Ishikawa (cell line): Measurements from ENCODE around the gene S100A10.

Experiments used
- CEBPB ChIP-seq: IDR thresholded peaks from 2 replicates; pipeline ENCODE4 v1.6.1; 2012
- EP300 ChIP-seq: IDR thresholded peaks from 2 replicates; pipeline ENCODE4 v1.6.1; 2012; ENCODE audit warnings: borderline replicate concordance
- FOXM1 ChIP-seq: IDR thresholded peaks from 2 replicates; pipeline ENCODE4 v1.6.1; 2012; ENCODE audit warnings: low read depth, borderline replicate concordance
- MAX ChIP-seq: IDR thresholded peaks from 2 replicates; pipeline ENCODE4 v1.6.1; 2012
- NFIC ChIP-seq: IDR thresholded peaks from 2 replicates; pipeline ENCODE4 v1.6.1; 2012
- RAD21 ChIP-seq: IDR thresholded peaks from 2 replicates; pipeline ENCODE4 v1.6.1; 2012; ENCODE audit warnings: low read depth
- REST ChIP-seq: IDR thresholded peaks from 2 replicates; pipeline ENCODE4 v1.6.1; 2012; ENCODE audit warnings: low read depth, mild to moderate bottlenecking
- TCF12 ChIP-seq: IDR thresholded peaks from 2 replicates; pipeline ENCODE4 v1.6.1; 2012; ENCODE audit warnings: low read depth
- TEAD4 ChIP-seq: IDR thresholded peaks from 2 replicates; pipeline ENCODE4 v1.6.1; 2012
- YY1 ChIP-seq: IDR thresholded peaks from 2 replicates; pipeline ENCODE4 v1.6.1; 2012; ENCODE audit warnings: low read depth

DNA sequence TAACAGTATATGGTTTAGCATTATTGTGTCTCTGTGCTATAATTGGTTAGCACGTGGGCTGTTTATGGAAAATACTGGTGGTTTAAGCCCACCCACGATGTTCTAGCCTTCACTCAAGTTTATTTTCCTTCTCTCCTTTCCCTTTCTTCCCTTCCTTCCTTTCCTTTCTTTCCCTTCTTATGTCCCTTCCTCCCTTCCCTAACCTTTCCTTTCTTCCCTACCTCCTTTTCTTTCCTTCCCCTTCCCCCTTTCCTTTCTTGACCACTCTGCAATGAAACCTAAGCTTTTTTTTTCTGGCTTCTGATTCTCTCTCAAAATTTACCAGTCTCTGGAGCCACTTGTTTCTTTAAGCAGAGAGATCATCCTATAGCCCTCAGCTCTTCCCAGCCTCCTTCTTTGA lies 13.4 kb upstream of the S100A10 start:
- TF ChIP-seq TEAD4, result no peak
- TF ChIP-seq MAX, result no peak
- no peak for TF ChIP-seq CEBPB
- no peak for TF ChIP-seq RAD21
- no peak for TF ChIP-seq YY1
- TF ChIP-seq EP300, result no peak
- no peak for TF ChIP-seq FOXM1
- no peak for TF ChIP-seq NFIC
- no peak for TF ChIP-seq TCF12
- no peak for TF ChIP-seq REST
